Smooth muscle cell (in vitro differentiated cells): ENCODE results near the gene MED12L. TPM values are rescaled to one million over a fixed set of nuclear protein-coding genes. Genes with fewer than 3 reads are reported as not detected.
"Not testable (repeated sequence)": the region's sequence is repeated elsewhere in the genome, so short reads cannot be mapped to it uniquely, and the experiment has no call there.

Experiments used
- DNase-seq: peaks from one replicate; lab custom pipeline; 2025; ENCODE audit not compliant: unreplicated experiment; lab: John Stamatoyannopoulos, UW
- H2AFZ ChIP-seq: fragments of 200-600 bp; sonication (generic); 2 replicates; pipeline ENCODE4 v1.6.0; 2016; ENCODE audit warnings: antibody characterized with exemption, low read depth, mild to moderate bottlenecking
- H3F3A ChIP-seq: fragments of 200-600 bp; sonication (generic); 2 replicates; pipeline ENCODE4 v1.6.0; 2017; ENCODE audit warnings: antibody characterized with exemption, low read depth
- H3K27ac ChIP-seq: fragments of 200-600 bp; sonication (generic); 2 replicates; pipeline ENCODE4 v1.5.1; 2016; ENCODE audit warnings: low read depth, mild to moderate bottlenecking
- H3K27me3 ChIP-seq: fragments of 200-600 bp; sonication (generic); 2 replicates; pipeline ENCODE4 v1.6.1; 2016; ENCODE audit warnings: low read depth, mild to moderate bottlenecking
- H3K36me3 ChIP-seq: fragments of 200-600 bp; sonication (generic); 2 replicates; pipeline ENCODE4 v1.5.1; 2016; ENCODE audit warnings: low read depth
- H3K4me1 ChIP-seq: fragments of 200-600 bp; sonication (generic); 2 replicates; pipeline ENCODE4 v1.5.1; 2016; ENCODE audit warnings: low read depth
- H3K4me2 ChIP-seq: fragments of 200-600 bp; sonication (generic); 2 replicates; pipeline ENCODE4 v1.6.0; 2016; ENCODE audit warnings: mild to moderate bottlenecking
- H3K4me3 ChIP-seq: fragments of 200-600 bp; sonication (generic); 2 replicates; pipeline ENCODE4 v1.5.1; 2016; ENCODE audit warnings: mild to moderate bottlenecking
- H3K79me2 ChIP-seq: fragments of 200-600 bp; sonication (generic); 2 replicates; pipeline ENCODE4 v1.6.0; 2016; ENCODE audit warnings: low read depth, mild to moderate bottlenecking
- H3K9ac ChIP-seq: fragments of 200-600 bp; sonication (generic); 2 replicates; pipeline ENCODE4 v1.6.0; 2016; ENCODE audit warnings: low read depth
- H3K9me3 ChIP-seq: fragments of 200-600 bp; sonication (generic); replicated peaks from 2 replicates; pipeline ENCODE4 v1.5.1; 2016; ENCODE audit warnings: low read depth
- H4K20me1 ChIP-seq: fragments of 200-600 bp; sonication (generic); 2 replicates; pipeline ENCODE4 v1.6.0; 2016; ENCODE audit warnings: low read depth
- WGBS: methylation state at CpG from one replicate; pipeline ENCODE4 v1.1.7; 2016; ENCODE audit warnings: low lambda C conversion rate; 5-methylcytosine and 5-hydroxymethylcytosine counted together
- polyA plus RNA-seq: library from polyadenylated mRNA; unstranded; fragments of >200 nt; fragmentation: Nextera tagmentation; extraction: Ambion mirVana; gene quantifications from 2 replicates; pipeline ENCODE4 v1.2.1, GENCODE V29; 2016
- total RNA-seq: library from RNA; depleted of rRNA; stranded (reverse); fragments of >200 nt; gene quantifications from 2 replicates; pipeline ENCODE4 v1.2.3, GENCODE V29; 2014
- TF ChIP-seq, protein P1 (sequence below): fragments of 200-600 bp; sonication (generic); IDR thresholded peaks from 2 replicates; pipeline ENCODE4 v1.5.1; 2017; ENCODE audit warnings: borderline replicate concordance, mild to moderate bottlenecking, antibody characterized with exemption; ENCODE audit not compliant: insufficient read depth, poor library complexity, severe bottlenecking

The MED12L gene
- total and polyA plus RNA-seq, 2 experiments from 2014 or later = 0.26 to 1.5 TPM

DNA sequence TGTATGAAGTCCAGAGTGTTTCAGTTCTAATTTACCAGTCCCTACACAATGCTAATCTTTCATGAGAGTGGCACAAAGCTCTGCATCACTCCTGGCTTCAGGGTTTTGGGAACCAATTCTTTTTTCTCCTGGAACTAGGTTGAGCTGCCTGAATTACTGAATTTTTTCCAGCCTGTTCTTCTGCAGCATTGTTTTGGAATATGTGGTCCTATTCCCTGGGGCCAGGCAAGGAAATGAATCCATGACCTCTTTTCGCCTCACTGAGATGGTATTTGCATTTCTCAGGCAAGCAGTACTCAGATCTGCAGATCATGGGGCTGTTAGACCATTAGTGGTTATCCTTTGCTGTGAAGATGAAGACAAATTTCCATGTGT is 143.2 kb downstream of the MED12L start:
- Histone ChIP-seq H2AFZ (no peak overlapping the region), H4K20me1 (no peaks in the 10 kb centered on the region)
- 53% methylated on average over 1 of the region's 1 CpG for WGBS

GRCh38 chr3:151230646-151231045 is 145.2 kb downstream of the MED12L start:
- H4K20me1 ChIP-seq = no peaks in the 10 kb centered on the region
- no peak overlapping the region for H3K4me3 ChIP-seq
- no peaks in the 10 kb centered on the region for H3F3A ChIP-seq
- H3K36me3 ChIP-seq = no peaks in the 10 kb centered on the region
- H3K9me3 ChIP-seq = no peaks in the 10 kb centered on the region
- WGBS = 89% methylated on average over 4 of the region's 4 CpGs
- no peak for DNase-seq
- H3K27ac ChIP-seq = no peak overlapping the region
- H2AFZ ChIP-seq = no peak overlapping the region
- peaks cover 11% of the 10 kb centered on the region for H3K4me1 ChIP-seq
- no peak overlapping the region for H3K9ac ChIP-seq
- TF ChIP-seq, protein P1, sequence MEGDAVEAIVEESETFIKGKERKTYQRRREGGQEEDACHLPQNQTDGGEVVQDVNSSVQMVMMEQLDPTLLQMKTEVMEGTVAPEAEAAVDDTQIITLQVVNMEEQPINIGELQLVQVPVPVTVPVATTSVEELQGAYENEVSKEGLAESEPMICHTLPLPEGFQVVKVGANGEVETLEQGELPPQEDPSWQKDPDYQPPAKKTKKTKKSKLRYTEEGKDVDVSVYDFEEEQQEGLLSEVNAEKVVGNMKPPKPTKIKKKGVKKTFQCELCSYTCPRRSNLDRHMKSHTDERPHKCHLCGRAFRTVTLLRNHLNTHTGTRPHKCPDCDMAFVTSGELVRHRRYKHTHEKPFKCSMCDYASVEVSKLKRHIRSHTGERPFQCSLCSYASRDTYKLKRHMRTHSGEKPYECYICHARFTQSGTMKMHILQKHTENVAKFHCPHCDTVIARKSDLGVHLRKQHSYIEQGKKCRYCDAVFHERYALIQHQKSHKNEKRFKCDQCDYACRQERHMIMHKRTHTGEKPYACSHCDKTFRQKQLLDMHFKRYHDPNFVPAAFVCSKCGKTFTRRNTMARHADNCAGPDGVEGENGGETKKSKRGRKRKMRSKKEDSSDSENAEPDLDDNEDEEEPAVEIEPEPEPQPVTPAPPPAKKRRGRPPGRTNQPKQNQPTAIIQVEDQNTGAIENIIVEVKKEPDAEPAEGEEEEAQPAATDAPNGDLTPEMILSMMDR = no peak
- no peaks in the 10 kb centered on the region for H3K79me2 ChIP-seq
- H3K4me2 ChIP-seq = no peak overlapping the region
- no peaks in the 10 kb centered on the region for H3K27me3 ChIP-seq

More for the DNA sequence above, 143.2 kb downstream of the MED12L start:
- DNase-seq = no peak
- Histone ChIP-seq H3F3A (peaks cover 5% of the 10 kb centered on the region), H3K36me3 (no peaks in the 10 kb centered on the region), H3K9ac (peak overlapping the region; percentile 34), H3K9me3 (no peaks in the 10 kb centered on the region), H3K4me2 (peak overlapping the region; percentile 60), H3K79me2 (no peaks in the 10 kb centered on the region), H3K4me1 (peaks cover 11% of the 10 kb centered on the region), H3K27me3 (no peaks in the 10 kb centered on the region), H3K4me3 (no peak overlapping the region), H3K27ac (peak overlapping the region; percentile 70)
- TF ChIP-seq, protein P1 = no peak

DNA sequence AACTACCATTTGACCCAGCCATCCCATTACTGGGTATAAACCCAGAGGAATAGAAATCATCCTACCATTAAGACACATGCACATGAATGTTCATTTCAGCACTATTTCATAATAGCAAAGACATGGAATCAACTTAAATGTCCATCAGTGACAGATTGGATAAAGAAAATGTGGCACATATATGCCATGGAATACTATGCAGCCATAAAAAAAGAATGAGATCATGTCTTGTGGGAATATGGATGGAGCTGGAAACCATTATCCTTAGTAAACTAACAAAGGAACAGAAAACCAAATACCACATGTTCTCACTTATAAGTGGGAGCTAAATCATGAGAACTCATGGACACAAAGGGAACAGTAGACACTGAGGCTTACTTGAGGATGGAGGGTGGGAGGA is 146.9 kb downstream of the MED12L start:
- not testable (repeated sequence) for H3K9ac ChIP-seq, H2AFZ ChIP-seq, H3K27me3 ChIP-seq, H3K9me3 ChIP-seq, H3K36me3 ChIP-seq, H3K4me2 ChIP-seq, H3K79me2 ChIP-seq, H3K27ac ChIP-seq, H3K4me3 ChIP-seq, DNase-seq, H4K20me1 ChIP-seq, H3F3A ChIP-seq
- H3K4me1 ChIP-seq = peaks cover 11% of the 10 kb centered on the region

- H3F3A ChIP-seq = no peaks in the 10 kb centered on the region
- H4K20me1 ChIP-seq = no peaks in the 10 kb centered on the region
- TF ChIP-seq, protein P1 = no peak
- no peak overlapping the region for H3K4me2 ChIP-seq
- no peak overlapping the region for H3K27ac ChIP-seq
- WGBS = 92% methylated on average over 4 of the region's 4 CpGs
- no peaks in the 10 kb centered on the region for H3K9me3 ChIP-seq
- H3K79me2 ChIP-seq = no peaks in the 10 kb centered on the region
- no peak for DNase-seq
- H3K4me3 ChIP-seq = no peak overlapping the region
- no peak overlapping the region for H2AFZ ChIP-seq
- H3K36me3 ChIP-seq = no peaks in the 10 kb centered on the region
- no peak overlapping the region for H3K9ac ChIP-seq
- peaks cover 9% of the 10 kb centered on the region for H3K4me1 ChIP-seq
- H3K27me3 ChIP-seq = no peaks in the 10 kb centered on the region
These were observed 147.5 kb downstream of the MED12L start for GRCh38 chr3:151232991-151233390.
